ENCODE measurements around the gene SGPP2. TPM values are rescaled to one million over a fixed set of nuclear protein-coding genes. Genes with fewer than 3 reads are reported as not detected.

Gene SGPP2
- total RNA-seq, 2 experiments from 2014 or later: 9.4 to 12.1 TPM

GRCh38 chr2:222448748-222449181 is 24.4 kb downstream of the SGPP2 start:
- intact Hi-C loops (cut with DNase I, micrococcal nuclease): no loop called here
- Mint-ChIP-seq H3K4me3 (no peak overlapping the region), H3K4me1 (peaks cover 2% of the 10 kb centered on the region), H3K9me3 (ENCODE audit: low read depth) (no peaks in the 10 kb centered on the region), H3K27me3 (peaks cover 6% of the 10 kb centered on the region), H3K27ac (no peak overlapping the region), H3K36me3 (ENCODE audit: low read depth) (peaks cover 2% of the 10 kb centered on the region)
- DNase-seq: no peak
- POLR2A ChIA-PET: no interaction called here
- ATAC-seq: no peak
- CTCF ChIA-PET: no interaction called here

- ATAC-seq: no peak
- intact Hi-C loops (cut with DNase I, micrococcal nuclease): no loop called here
- Mint-ChIP-seq H3K4me1 (peaks cover 2% of the 10 kb centered on the region), H3K9me3 (ENCODE audit: low read depth) (no peaks in the 10 kb centered on the region), H3K36me3 (ENCODE audit: low read depth) (peaks cover 2% of the 10 kb centered on the region), H3K27ac (no peak overlapping the region), H3K4me3 (no peak overlapping the region), H3K27me3 (peaks cover 6% of the 10 kb centered on the region)
- no peak for DNase-seq
- ChIA-PET POLR2A (no interaction called here), CTCF (interaction anchor here (0.6 to 1.2 kb wide), 2 partner anchors 123 to 129 kb away, joined by 3 to 4 read pairs; no protein-coding TSS in a partner anchor)
These were observed 25.7 kb downstream of the SGPP2 start for GRCh38 chr2:222450021-222450420.

GRCh38 chr2:222451224-222451674 is 26.9 kb downstream of the SGPP2 start:
- Mint-ChIP-seq H3K4me3 (no peak overlapping the region), H3K9me3 (ENCODE audit: low read depth) (no peaks in the 10 kb centered on the region), H3K36me3 (ENCODE audit: low read depth) (peaks cover 2% of the 10 kb centered on the region), H3K27me3 (peaks cover 6% of the 10 kb centered on the region), H3K27ac (no peak overlapping the region), H3K4me1 (peaks cover 2% of the 10 kb centered on the region)
- intact Hi-C loops (cut with DNase I, micrococcal nuclease): no loop called here
- POLR2A ChIA-PET: interaction anchor here (0.6 kb wide), 1 partner anchor 28 kb away, joined by 4 read pairs; no protein-coding TSS in a partner anchor
- peak; percentile 80 for ATAC-seq
- DNase-seq: peak; percentile 10
- CTCF ChIA-PET: interaction anchor here (1.2 kb wide), 1 partner anchor 122 kb away, joined by 4 read pairs; no protein-coding TSS in a partner anchor

GRCh38 chr2:222452422-222452950 is 28.1 kb downstream of the SGPP2 start:
- ChIA-PET POLR2A (no interaction called here), CTCF (interaction anchor here (0.6 kb wide), 1 partner anchor 110 kb away, joined by 4 read pairs; no protein-coding TSS in a partner anchor)
- Mint-ChIP-seq H3K4me3 (no peak overlapping the region), H3K36me3 (ENCODE audit: low read depth) (peaks cover 2% of the 10 kb centered on the region), H3K27me3 (peaks cover 6% of the 10 kb centered on the region), H3K27ac (no peak overlapping the region), H3K9me3 (ENCODE audit: low read depth) (no peaks in the 10 kb centered on the region), H3K4me1 (peaks cover 2% of the 10 kb centered on the region)
- ATAC-seq (no peak), DNase-seq (no peak)
- intact Hi-C loops (cut with DNase I, micrococcal nuclease): no loop called here

- POLR2A ChIA-PET: no interaction called here
- intact Hi-C loops (cut with DNase I, micrococcal nuclease): no loop called here
These were observed 32.2 kb downstream of the SGPP2 start for GRCh38 chr2:222456479-222457077.

GRCh38 chr2:222459983-222460382 is 35.6 kb downstream of the SGPP2 start:
- ATAC-seq (no peak), DNase-seq (no peak)
- Mint-ChIP-seq H3K27ac (no peak overlapping the region), H3K4me1 (no peaks in the 10 kb centered on the region), H3K9me3 (ENCODE audit: low read depth) (no peaks in the 10 kb centered on the region), H3K4me3 (no peak overlapping the region), H3K36me3 (ENCODE audit: low read depth) (no peaks in the 10 kb centered on the region), H3K27me3 (no peaks in the 10 kb centered on the region)
- CTCF ChIA-PET: interaction anchor here (0.6 kb wide), 2 partner anchors 8 to 183 kb away, joined by 3 to 4 read pairs; no protein-coding TSS in a partner anchor
- POLR2A ChIA-PET: no interaction called here
- intact Hi-C loops (cut with DNase I, micrococcal nuclease): no loop called here

More at GRCh38 chr2:222456479-222457077, 32.2 kb downstream of the SGPP2 start:
- Mint-ChIP-seq H3K27me3 (no peaks in the 10 kb centered on the region), H3K36me3 (ENCODE audit: low read depth) (no peaks in the 10 kb centered on the region), H3K27ac (no peak overlapping the region), H3K4me1 (no peaks in the 10 kb centered on the region), H3K4me3 (no peak overlapping the region), H3K9me3 (ENCODE audit: low read depth) (no peaks in the 10 kb centered on the region)
- DNase-seq: no peak
- no peak for ATAC-seq
- CTCF ChIA-PET: interaction anchor here (0.6 to 0.7 kb wide), 2 partner anchors 37 to 153 kb away, joined by 3 read pairs; no protein-coding TSS in a partner anchor

- Mint-ChIP-seq H3K36me3 (ENCODE audit: low read depth) (no peaks in the 10 kb centered on the region), H3K4me1 (no peaks in the 10 kb centered on the region), H3K4me3 (no peak overlapping the region), H3K27me3 (peaks cover 12% of the 10 kb centered on the region), H3K9me3 (ENCODE audit: low read depth) (no peaks in the 10 kb centered on the region), H3K27ac (no peak overlapping the region)
- ChIA-PET CTCF (no interaction called here), POLR2A (no interaction called here)
- DNase-seq: no peak
- intact Hi-C loops (cut with DNase I, micrococcal nuclease): no loop called here
- ATAC-seq: no peak
These were observed 41.4 kb downstream of the SGPP2 start for GRCh38 chr2:222465746-222466145.

- Mint-ChIP-seq H3K27ac (no peak overlapping the region), H3K27me3 (peaks cover 12% of the 10 kb centered on the region), H3K4me1 (no peaks in the 10 kb centered on the region), H3K9me3 (ENCODE audit: low read depth) (no peaks in the 10 kb centered on the region), H3K36me3 (ENCODE audit: low read depth) (no peaks in the 10 kb centered on the region), H3K4me3 (no peak overlapping the region)
- no peak for DNase-seq
- ChIA-PET POLR2A (interaction anchor here (0.6 kb wide), 1 partner anchor 14 kb away, joined by 3 read pairs; no protein-coding TSS in a partner anchor), CTCF (interaction anchor here (0.6 to 0.7 kb wide), 2 partner anchors 8 to 1283 kb away, joined by 3 to 4 read pairs; no protein-coding TSS in a partner anchor)
- intact Hi-C loops (cut with DNase I, micrococcal nuclease): no loop called here
- ATAC-seq: no peak
These were observed 44.0 kb downstream of the SGPP2 start for GRCh38 chr2:222468346-222468745.

GRCh38 chr2:222470802-222471468 is 46.6 kb downstream of the SGPP2 start:
- POLR2A ChIA-PET: no interaction called here

GRCh38 chr2:222477962-222478608 is 53.7 kb downstream of the SGPP2 start:
- intact Hi-C loops (cut with DNase I, micrococcal nuclease): no loop called here
- H3K9me3 Mint-ChIP-seq (ENCODE audit: low read depth): no peaks in the 10 kb centered on the region
- POLR2A ChIA-PET: no interaction called here

More at GRCh38 chr2:222470802-222471468, 46.6 kb downstream of the SGPP2 start:
- Mint-ChIP-seq H3K4me1 (no peaks in the 10 kb centered on the region), H3K9me3 (ENCODE audit: low read depth) (no peaks in the 10 kb centered on the region), H3K4me3 (no peak overlapping the region), H3K36me3 (ENCODE audit: low read depth) (no peaks in the 10 kb centered on the region), H3K27ac (no peak overlapping the region), H3K27me3 (peaks cover 10% of the 10 kb centered on the region)
- intact Hi-C loops (cut with DNase I, micrococcal nuclease): no loop called here
- ATAC-seq (no peak), DNase-seq (no peak)
- CTCF ChIA-PET: no interaction called here

GRCh38 chr2:222479859-222480258 is 55.5 kb downstream of the SGPP2 start:
- Mint-ChIP-seq H3K9me3 (ENCODE audit: low read depth) (no peaks in the 10 kb centered on the region), H3K27ac (no peak overlapping the region), H3K36me3 (ENCODE audit: low read depth) (no peaks in the 10 kb centered on the region), H3K27me3 (peaks cover 5% of the 10 kb centered on the region), H3K4me1 (no peaks in the 10 kb centered on the region), H3K4me3 (no peak overlapping the region)
- ChIA-PET POLR2A (no interaction called here), CTCF (no interaction called here)
- intact Hi-C loops (cut with DNase I, micrococcal nuclease): no loop called here
- ATAC-seq: no peak
- no peak for DNase-seq

More at GRCh38 chr2:222477962-222478608, 53.7 kb downstream of the SGPP2 start:
- CTCF ChIA-PET: no interaction called here
- Mint-ChIP-seq H3K36me3 (ENCODE audit: low read depth) (no peaks in the 10 kb centered on the region), H3K4me1 (no peaks in the 10 kb centered on the region), H3K27ac (no peak overlapping the region), H3K4me3 (no peak overlapping the region), H3K27me3 (peaks cover 5% of the 10 kb centered on the region)
- no peak for DNase-seq
- ATAC-seq: no peak

All from activated CD4-positive, alpha-beta T cell treated with anti-CD3 and anti-CD28 coated beads for 36 hours (primary cell).